GM12801 (cell line): Measurements from ENCODE around the gene ORC5.

ENCODE experiments used
- TF ChIP-seq, protein P1 (sequence below): IDR thresholded peaks from one replicate; pipeline ENCODE4 v1.5.1; 2011; ENCODE audit warnings: control low read depth; ENCODE audit not compliant: insufficient read length; ENCODE audit errors: extremely low read depth

Gene ORC5

DNA sequence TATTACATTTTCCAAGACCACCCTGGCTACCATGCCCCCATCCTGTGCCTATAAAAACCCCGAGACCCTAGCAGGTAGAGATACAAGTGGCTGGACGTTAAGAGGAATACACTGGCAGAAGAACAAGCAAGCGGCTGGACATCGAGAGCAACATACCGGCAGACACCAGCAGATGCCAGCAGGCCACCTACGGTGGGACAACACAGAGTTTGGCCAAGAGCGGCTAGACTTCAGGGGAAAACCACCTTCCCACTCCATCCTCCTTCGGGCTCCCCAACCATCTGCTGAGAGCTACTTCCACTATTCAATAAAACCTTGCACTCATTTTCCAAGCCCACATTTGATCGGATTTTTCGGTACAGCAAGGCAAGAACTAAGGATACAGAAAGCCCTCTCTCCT is 70.3 kb downstream of the ORC5 start:
- TF ChIP-seq, protein P1, sequence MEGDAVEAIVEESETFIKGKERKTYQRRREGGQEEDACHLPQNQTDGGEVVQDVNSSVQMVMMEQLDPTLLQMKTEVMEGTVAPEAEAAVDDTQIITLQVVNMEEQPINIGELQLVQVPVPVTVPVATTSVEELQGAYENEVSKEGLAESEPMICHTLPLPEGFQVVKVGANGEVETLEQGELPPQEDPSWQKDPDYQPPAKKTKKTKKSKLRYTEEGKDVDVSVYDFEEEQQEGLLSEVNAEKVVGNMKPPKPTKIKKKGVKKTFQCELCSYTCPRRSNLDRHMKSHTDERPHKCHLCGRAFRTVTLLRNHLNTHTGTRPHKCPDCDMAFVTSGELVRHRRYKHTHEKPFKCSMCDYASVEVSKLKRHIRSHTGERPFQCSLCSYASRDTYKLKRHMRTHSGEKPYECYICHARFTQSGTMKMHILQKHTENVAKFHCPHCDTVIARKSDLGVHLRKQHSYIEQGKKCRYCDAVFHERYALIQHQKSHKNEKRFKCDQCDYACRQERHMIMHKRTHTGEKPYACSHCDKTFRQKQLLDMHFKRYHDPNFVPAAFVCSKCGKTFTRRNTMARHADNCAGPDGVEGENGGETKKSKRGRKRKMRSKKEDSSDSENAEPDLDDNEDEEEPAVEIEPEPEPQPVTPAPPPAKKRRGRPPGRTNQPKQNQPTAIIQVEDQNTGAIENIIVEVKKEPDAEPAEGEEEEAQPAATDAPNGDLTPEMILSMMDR, result no peak

DNA sequence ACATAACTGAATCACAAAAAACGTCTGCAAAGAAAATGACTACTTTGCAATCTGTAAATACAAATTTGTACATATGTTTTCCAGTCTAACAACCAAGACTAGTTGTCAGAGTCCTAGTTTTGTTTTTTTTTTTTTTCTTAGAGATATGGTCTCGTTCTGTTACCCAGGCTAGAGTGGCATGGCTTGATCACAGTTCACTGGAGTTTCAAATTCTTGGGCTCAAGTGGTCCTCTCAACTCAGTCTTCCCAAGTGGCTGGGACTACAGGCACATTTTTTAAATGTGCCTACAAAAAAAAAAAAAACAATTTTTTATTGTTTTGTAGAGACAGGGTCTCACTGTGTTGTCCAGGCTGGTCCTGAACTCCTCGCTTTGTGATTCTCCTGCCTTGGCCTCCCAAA is 70.8 kb downstream of the ORC5 start:
- TF ChIP-seq, protein P1, result no peak

DNA sequence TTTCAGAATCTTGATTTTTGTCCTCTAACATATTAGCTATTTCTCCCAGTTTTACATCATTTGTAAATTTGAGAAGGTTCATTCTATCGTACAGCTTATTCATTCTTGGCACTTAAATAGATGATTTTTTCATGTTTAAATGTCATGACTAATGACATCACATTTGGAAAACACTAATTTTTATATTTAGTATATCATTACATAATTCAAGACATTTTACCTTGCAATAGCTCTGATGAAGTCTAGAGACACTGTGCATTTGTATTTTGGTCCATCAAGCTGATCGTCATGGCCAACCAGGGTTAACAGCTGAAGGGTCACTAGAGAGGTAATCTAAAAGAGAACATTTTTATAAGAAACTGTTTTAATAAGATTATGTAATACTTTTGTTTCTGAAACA is 71.3 kb downstream of the ORC5 start:
- TF ChIP-seq, protein P1, result no peak

DNA sequence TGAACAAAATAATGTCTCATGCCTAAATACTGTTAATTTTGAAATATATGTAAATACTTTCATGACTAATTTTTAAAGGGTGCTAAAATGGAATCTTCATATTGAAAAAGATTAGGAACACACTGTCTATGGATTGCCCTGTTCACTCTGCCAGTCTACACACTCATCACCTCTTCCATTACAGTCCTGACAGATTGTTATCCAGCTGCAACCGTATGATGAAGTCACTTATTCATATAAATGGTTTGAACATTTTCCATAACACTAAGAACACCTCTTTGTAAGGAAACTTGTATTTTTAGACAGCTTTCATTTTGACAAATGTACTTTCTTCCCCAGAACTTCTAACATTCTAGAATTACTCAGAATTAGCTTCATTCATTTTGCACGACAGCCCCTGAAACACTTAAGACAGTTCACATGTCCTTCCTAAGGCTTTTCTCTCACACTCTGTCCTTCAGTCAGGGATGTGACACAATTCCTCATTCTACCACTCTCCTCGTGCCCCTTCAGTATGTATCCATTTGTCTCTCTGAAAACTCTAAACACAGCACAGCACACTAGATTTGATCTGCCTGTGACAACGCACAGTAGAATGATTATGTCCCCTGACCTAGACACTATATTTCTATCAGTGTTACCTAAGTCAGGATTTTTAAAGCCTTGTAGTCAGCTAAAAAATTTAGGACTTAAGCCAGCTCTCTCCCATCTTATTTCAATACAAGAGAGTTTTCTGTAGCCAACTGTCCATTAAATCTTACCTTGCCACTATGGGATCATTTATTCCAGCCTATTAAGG is 71.9 kb downstream of the ORC5 start:
- TF ChIP-seq, protein P1, result no peak

DNA sequence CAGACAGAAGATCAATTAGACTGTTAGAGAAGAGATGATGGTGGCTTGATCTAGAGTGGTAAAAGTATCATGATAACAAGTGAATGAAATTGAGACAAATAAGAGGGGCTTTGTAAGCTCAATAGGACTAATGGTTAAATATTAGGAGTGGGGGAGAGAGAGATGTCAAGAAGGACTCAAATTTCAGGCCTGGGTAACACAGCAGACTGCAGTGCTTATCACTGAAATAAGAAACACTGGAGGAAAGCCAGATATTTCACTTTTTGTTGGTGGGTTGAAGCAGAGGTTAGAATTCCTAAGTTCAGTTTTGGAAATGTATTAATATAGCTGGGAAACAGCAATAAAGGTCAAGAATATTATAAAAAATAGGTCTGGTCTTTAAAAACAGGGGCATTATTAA is 74.6 kb downstream of the ORC5 start:
- TF ChIP-seq, protein P1, result no peak

DNA sequence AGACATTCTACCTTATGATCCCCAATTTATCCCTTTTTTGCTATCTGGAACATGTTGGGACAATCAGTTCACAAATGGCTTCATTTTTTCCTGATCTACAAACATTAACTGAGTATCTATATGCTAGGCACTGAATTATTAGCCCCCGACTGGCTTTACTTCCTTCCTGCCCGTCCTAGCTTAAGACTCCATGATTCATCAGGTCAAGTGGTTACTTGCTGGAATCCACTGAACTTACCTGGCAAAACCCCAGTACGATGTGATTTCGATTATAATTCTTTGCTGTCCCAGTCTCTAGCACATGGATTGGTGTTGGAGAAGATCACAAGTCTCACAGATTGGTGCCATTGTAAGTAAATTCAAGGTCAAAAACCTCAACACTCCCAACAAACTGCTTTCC is 77.1 kb downstream of the ORC5 start:
- TF ChIP-seq, protein P1, result no peak

DNA sequence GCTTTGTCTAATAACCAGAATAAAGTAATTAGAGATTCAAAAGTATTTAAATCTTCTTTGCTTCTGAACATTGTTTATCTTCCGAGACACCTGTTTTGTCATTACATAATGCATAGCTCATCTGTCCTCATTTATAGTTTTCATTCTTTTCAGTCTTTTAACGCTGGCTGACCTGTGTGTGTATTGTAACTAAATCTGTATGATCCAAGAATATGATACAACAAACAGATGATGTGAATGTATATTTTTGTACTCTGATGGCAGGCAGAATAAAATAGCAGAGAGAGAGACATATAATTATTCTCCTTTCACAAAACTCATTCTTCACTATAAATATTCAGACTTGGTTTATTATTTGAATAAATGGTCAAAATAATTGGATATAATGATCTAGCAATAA is 80.6 kb downstream of the ORC5 start:
- TF ChIP-seq, protein P1, result no peak
